Naive B cell (primary cell): Measurements from ENCODE around the gene GLIS1. TPM values are rescaled to one million over a fixed set of nuclear protein-coding genes. Genes with fewer than 3 reads are reported as not detected.

Experiments used
- ATAC-seq, 2 donors: fragments of 150-1000 bp; cut with Tn5 transposase; 2 replicates each; pipeline ENCODE4 v1.10.0; 2021; ENCODE audit warnings: low read depth in 2 of 2, mild to moderate bottlenecking in 2 of 2, moderate library complexity in 2 of 2
- DNase-seq: peaks from one replicate; pipeline ENCODE4 v3.0.0; 2022
- H3K27ac Mint-ChIP-seq, 6 donors: one replicate each; pipeline ENCODE4 v1.8.0; 2020 to 2022; ENCODE audit warnings: mild to moderate bottlenecking in 6 of 6, mixed read lengths in 6 of 6, moderate library complexity in 5 of 6, inconsistent platforms in 2 of 6
- H3K27me3 Mint-ChIP-seq, 3 donors: one replicate each; pipeline ENCODE4 v1.8.0; 2021 to 2022; ENCODE audit warnings: mixed read lengths in 3 of 3, mild to moderate bottlenecking in 1 of 3
- H3K36me3 Mint-ChIP-seq, 2 donors: one replicate each; pipeline ENCODE4 v1.8.0; 2020 to 2022; ENCODE audit warnings: mixed read lengths in 2 of 2, inconsistent platforms in 1 of 2, mild to moderate bottlenecking in 1 of 2
- H3K4me1 Mint-ChIP-seq, 3 donors: one replicate each; pipeline ENCODE4 v1.8.0; 2020 to 2022; ENCODE audit warnings: mixed read lengths in 3 of 3, inconsistent platforms in 1 of 3, mild to moderate bottlenecking in 1 of 3, moderate library complexity in 1 of 3
- H3K4me3 Mint-ChIP-seq, 8 donors: one replicate each; pipeline ENCODE4 v1.8.0; 2020 to 2022; ENCODE audit warnings: mild to moderate bottlenecking in 8 of 8, mixed read lengths in 8 of 8, moderate library complexity in 8 of 8, inconsistent platforms in 2 of 8
- H3K9me3 Mint-ChIP-seq, 7 donors: one replicate each; pipeline ENCODE4 v1.8.0; 2020 to 2022; ENCODE audit warnings: mixed read lengths in 7 of 7, mild to moderate bottlenecking in 5 of 7, inconsistent platforms in 2 of 7, moderate library complexity in 1 of 7
- polyA plus RNA-seq, 6 donors: library from polyadenylated mRNA; unstranded; fragments of 300-500 nt; fragmentation: Illumina TruSeq; gene quantifications; one replicate each; pipeline ENCODE4 v1.2.3, GENCODE V29; 2021; ENCODE audit warnings: low read depth in 6 of 6

The GLIS1 gene
- polyA plus RNA-seq, 6 donors from 2014 or later, result not detected

- no peaks in the 10 kb centered on the region for H3K9me3 Mint-ChIP-seq
- no peaks in the 10 kb centered on the region for H3K4me1 Mint-ChIP-seq
- no peak for DNase-seq
- no peak for ATAC-seq
- H3K4me3 Mint-ChIP-seq, result peak overlapping the region in 1 of 8 donors; percentile 36
- H3K27me3 Mint-ChIP-seq, result peaks cover 0 to 19% (median 3%) of the 10 kb centered on the region in 3 donors
- H3K27ac Mint-ChIP-seq, result no peak overlapping the region
- H3K36me3 Mint-ChIP-seq, result no peaks in the 10 kb centered on the region
Observed at GRCh38 chr1:53553734-53554509, 185.0 kb downstream of the GLIS1 start.

GRCh38 chr1:53552981-53553733 is 185.8 kb downstream of the GLIS1 start:
- no peaks in the 10 kb centered on the region for H3K9me3 Mint-ChIP-seq
- no peaks in the 10 kb centered on the region for H3K36me3 Mint-ChIP-seq
- no peak overlapping the region for H3K27ac Mint-ChIP-seq
- peaks cover 0 to 14% (median 5%) of the 10 kb centered on the region in 3 donors for H3K27me3 Mint-ChIP-seq
- DNase-seq (no peak), ATAC-seq (no peak)
- H3K4me1 Mint-ChIP-seq, result no peaks in the 10 kb centered on the region
- H3K4me3 Mint-ChIP-seq, result peak overlapping the region in 1 of 8 donors; percentile 36

GRCh38 chr1:53552146-53552861 is 186.7 kb downstream of the GLIS1 start:
- no peak overlapping the region for H3K4me3 Mint-ChIP-seq
- H3K36me3 Mint-ChIP-seq, result no peaks in the 10 kb centered on the region
- ATAC-seq (no peak), DNase-seq (no peak)
- H3K4me1 Mint-ChIP-seq, result no peaks in the 10 kb centered on the region
- H3K9me3 Mint-ChIP-seq, result no peaks in the 10 kb centered on the region
- H3K27me3 Mint-ChIP-seq, result peaks cover 0 to 14% (median 5%) of the 10 kb centered on the region in 3 donors
- H3K27ac Mint-ChIP-seq, result peak overlapping the region in 1 of 6 donors; percentile 63

GRCh38 chr1:53551428-53551995 is 187.5 kb downstream of the GLIS1 start:
- ATAC-seq (no peak), DNase-seq (no peak)
- no peaks in the 10 kb centered on the region for H3K36me3 Mint-ChIP-seq
- no peak overlapping the region for H3K27ac Mint-ChIP-seq
- H3K27me3 Mint-ChIP-seq, result peaks cover 0 to 14% (median 5%) of the 10 kb centered on the region in 3 donors
- no peak overlapping the region for H3K4me3 Mint-ChIP-seq
- no peaks in the 10 kb centered on the region for H3K4me1 Mint-ChIP-seq
- H3K9me3 Mint-ChIP-seq, result no peaks in the 10 kb centered on the region

GRCh38 chr1:53550201-53550741 is 188.7 kb downstream of the GLIS1 start:
- no peak overlapping the region for H3K27ac Mint-ChIP-seq
- peaks cover 0 to 14% (median 5%) of the 10 kb centered on the region in 3 donors for H3K27me3 Mint-ChIP-seq
- no peak for ATAC-seq
- H3K9me3 Mint-ChIP-seq, result no peaks in the 10 kb centered on the region
- no peaks in the 10 kb centered on the region for H3K36me3 Mint-ChIP-seq
- no peak for DNase-seq
- H3K4me3 Mint-ChIP-seq, result no peak overlapping the region
- H3K4me1 Mint-ChIP-seq, result no peaks in the 10 kb centered on the region

- ATAC-seq, result no peak
- H3K4me1 Mint-ChIP-seq, result no peaks in the 10 kb centered on the region
- H3K27ac Mint-ChIP-seq, result peak overlapping the region in 2 of 6 donors; percentile 21 to 54
- no peaks in the 10 kb centered on the region for H3K36me3 Mint-ChIP-seq
- peaks cover 0 to 14% (median 5%) of the 10 kb centered on the region in 3 donors for H3K27me3 Mint-ChIP-seq
- no peak for DNase-seq
- H3K9me3 Mint-ChIP-seq, result no peaks in the 10 kb centered on the region
- no peak overlapping the region for H3K4me3 Mint-ChIP-seq
Observed at GRCh38 chr1:53549781-53550180, 189.2 kb downstream of the GLIS1 start.

- no peaks in the 10 kb centered on the region for H3K9me3 Mint-ChIP-seq
- no peaks in the 10 kb centered on the region for H3K36me3 Mint-ChIP-seq
Observed at GRCh38 chr1:53549287-53549686, 189.7 kb downstream of the GLIS1 start.

GRCh38 chr1:53548031-53548491 is 190.9 kb downstream of the GLIS1 start:
- Mint-ChIP-seq H3K9me3 (no peaks in the 10 kb centered on the region), H3K27me3 (peaks cover 0 to 14% (median 5%) of the 10 kb centered on the region in 3 donors), H3K27ac (no peak overlapping the region), H3K4me3 (no peak overlapping the region), H3K4me1 (no peaks in the 10 kb centered on the region), H3K36me3 (no peaks in the 10 kb centered on the region)
- no peak for ATAC-seq
- no peak for DNase-seq

More at GRCh38 chr1:53549287-53549686, 189.7 kb downstream of the GLIS1 start:
- ATAC-seq (no peak), DNase-seq (no peak)
- H3K27me3 Mint-ChIP-seq, result peaks cover 0 to 14% (median 5%) of the 10 kb centered on the region in 3 donors
- H3K4me1 Mint-ChIP-seq, result no peaks in the 10 kb centered on the region
- no peak overlapping the region for H3K27ac Mint-ChIP-seq
- H3K4me3 Mint-ChIP-seq, result no peak overlapping the region

GRCh38 chr1:53547231-53547790 is 191.7 kb downstream of the GLIS1 start:
- H3K4me3 Mint-ChIP-seq, result no peak overlapping the region
- H3K27me3 Mint-ChIP-seq, result peaks cover 0 to 10% (median 5%) of the 10 kb centered on the region in 3 donors
- H3K36me3 Mint-ChIP-seq, result no peaks in the 10 kb centered on the region
- no peak overlapping the region for H3K27ac Mint-ChIP-seq
- H3K4me1 Mint-ChIP-seq, result no peaks in the 10 kb centered on the region
- H3K9me3 Mint-ChIP-seq, result no peaks in the 10 kb centered on the region
- ATAC-seq, result no peak
- DNase-seq, result no peak

- no peaks in the 10 kb centered on the region for H3K4me1 Mint-ChIP-seq
- no peaks in the 10 kb centered on the region for H3K36me3 Mint-ChIP-seq
- DNase-seq, result no peak
- peak overlapping the region in 1 of 8 donors; percentile 59 for H3K4me3 Mint-ChIP-seq
- no peak overlapping the region for H3K27ac Mint-ChIP-seq
- no peak for ATAC-seq
- no peaks in the 10 kb centered on the region for H3K9me3 Mint-ChIP-seq
- H3K27me3 Mint-ChIP-seq, result peaks cover 0 to 5% (median 3%) of the 10 kb centered on the region in 3 donors
Observed at GRCh38 chr1:53546409-53547155, 192.4 kb downstream of the GLIS1 start.

- DNase-seq (no peak), ATAC-seq (no peak)
- Mint-ChIP-seq H3K4me3 (no peak overlapping the region), H3K9me3 (no peaks in the 10 kb centered on the region), H3K4me1 (no peaks in the 10 kb centered on the region), H3K36me3 (no peaks in the 10 kb centered on the region), H3K27ac (no peak overlapping the region), H3K27me3 (peaks cover 0 to 5% (median 0%) of the 10 kb centered on the region in 3 donors)
Observed at GRCh38 chr1:53545663-53546408, 193.1 kb downstream of the GLIS1 start.
